GM18505 (cell line): ENCODE results near the gene GAB2.
"Not testable (repeated sequence)": the region's sequence is repeated elsewhere in the genome, so short reads cannot be mapped to it uniquely, and the experiment has no call there.

Experiments used
- ATAC-seq: cut with Tn5 transposase; IDR thresholded peaks from one replicate; pipeline ENCODE4 v1.9.1; 2021; ENCODE audit not compliant: unreplicated experiment
- POLR2A ChIP-seq: IDR thresholded peaks from 4 replicates; pipeline ENCODE4 v1.6.1; 2011; ENCODE audit warnings: borderline replicate concordance; ENCODE audit not compliant: insufficient read depth, insufficient read length; ENCODE audit errors: extremely low read depth

Gene GAB2

GRCh38 chr11:78241475-78241874 lies 176.1 kb downstream of the GAB2 start:
- TF ChIP-seq POLR2A = no peak
- ATAC-seq = no peak

GRCh38 chr11:78239781-78240180 lies 177.8 kb downstream of the GAB2 start:
- TF ChIP-seq POLR2A = no peak
- ATAC-seq = no peak

GRCh38 chr11:78237293-78238046 lies 180.2 kb downstream of the GAB2 start:
- TF ChIP-seq POLR2A = no peak

GRCh38 chr11:78234006-78234405 lies 183.6 kb downstream of the GAB2 start:
- no peak for ATAC-seq
- TF ChIP-seq POLR2A = no peak

More at GRCh38 chr11:78237293-78238046, 180.2 kb downstream of the GAB2 start:
- ATAC-seq = no peak

GRCh38 chr11:78233046-78233445 lies 184.6 kb downstream of the GAB2 start:
- not testable (repeated sequence) for ATAC-seq

GRCh38 chr11:78231962-78232501 lies 185.6 kb downstream of the GAB2 start:
- TF ChIP-seq POLR2A = no peak
- no peak for ATAC-seq

GRCh38 chr11:78230161-78230877 lies 187.3 kb downstream of the GAB2 start:
- no peak for TF ChIP-seq POLR2A
- no peak for ATAC-seq

GRCh38 chr11:78229106-78229505 lies 188.5 kb downstream of the GAB2 start:
- no peak for ATAC-seq
- no peak for TF ChIP-seq POLR2A

- ATAC-seq = peak; percentile 47
- TF ChIP-seq POLR2A = no peak
Measured at GRCh38 chr11:78228467-78228866, 189.2 kb downstream of the GAB2 start.

- ATAC-seq = peak; percentile 35
- no peak for TF ChIP-seq POLR2A
Measured at GRCh38 chr11:78227921-78228320, 189.7 kb downstream of the GAB2 start.

- no peak for ATAC-seq
- TF ChIP-seq POLR2A = no peak
Measured at GRCh38 chr11:78226684-78227680, 190.6 kb downstream of the GAB2 start.

- TF ChIP-seq POLR2A = no peak
- ATAC-seq = no peak
Measured at GRCh38 chr11:78224906-78225420, 192.7 kb downstream of the GAB2 start.

GRCh38 chr11:78224506-78224905 lies 193.1 kb downstream of the GAB2 start:
- no peak for ATAC-seq
- TF ChIP-seq POLR2A = no peak
